ENCODE data around the gene ZNF695. TPM values are rescaled to one million over a fixed set of nuclear protein-coding genes. Genes with fewer than 3 reads are reported as not detected.

ZNF695 gene
- total and polyA plus RNA-seq, 9 of the 15 experiments (the other 6 are each of a cell fraction or from before 2014, with no cell fraction given): 8.7 to 15.2 (median 10.9) TPM

DNA sequence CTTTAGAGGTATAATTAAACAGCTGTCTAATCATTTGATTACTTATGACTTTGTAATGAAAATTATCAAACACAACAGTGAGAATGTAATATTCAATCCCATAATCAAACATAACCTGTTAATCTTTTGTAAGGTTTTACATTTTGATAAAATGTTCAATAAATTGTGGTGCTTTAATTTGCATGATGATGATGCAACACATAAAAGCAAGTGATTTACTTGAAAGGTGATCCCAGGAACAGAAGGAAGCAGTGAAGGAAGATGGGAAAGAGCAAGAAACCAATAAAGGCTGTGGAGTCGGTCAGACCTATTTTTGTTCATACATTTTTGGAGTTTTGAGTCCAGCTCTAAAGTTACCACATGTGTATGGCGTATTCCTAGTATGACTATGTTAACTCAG is 29.6 kb downstream of the ZNF695 start:
- no peak for ATAC-seq
- ChIA-PET CTCF (ENCODE audit: low intra/inter-chr PET ratio) (no interaction called here), POLR2A (no interaction called here)
- H2AFZ ChIP-seq (ENCODE audit: low read depth, low read length): no peak overlapping the region
- no peak overlapping the region for H3K27ac ChIP-seq (ENCODE audit: extremely low read depth, low read depth, low read length)
- no peak overlapping the region for H3K4me3 ChIP-seq
- no peak overlapping the region for H3K9ac ChIP-seq (ENCODE audit: insufficient read depth in 1 of 2, low read depth in 2 of 2, low read length in 2 of 2)
- H3K36me3 ChIP-seq (ENCODE audit: control insufficient read depth, insufficient read depth, low read length): peaks cover 13% of the 10 kb centered on the region
- no peaks in the 10 kb centered on the region for H3K27me3 ChIP-seq (ENCODE audit: control insufficient read depth in 2 of 2, insufficient read depth in 2 of 2, low read length in 2 of 2)
- no peaks in the 10 kb centered on the region for H3K79me2 ChIP-seq (ENCODE audit: control insufficient read depth, insufficient read depth, low read length)
- H4K20me1 ChIP-seq (replicated peaks; ENCODE audit: control insufficient read depth, insufficient read depth, low read length): no peaks in the 10 kb centered on the region
- no peak for DNase-seq (ENCODE audit: extremely low read depth in 1 of 4, low spot score in 3 of 4)
- in situ Hi-C loops (cut with MboI): no loop called here
- FAIRE-seq: peak; percentile 11
- intact Hi-C loops (cut with micrococcal nuclease): no loop called here
- H3K9me3 ChIP-seq (replicated peaks; ENCODE audit: control insufficient read depth, insufficient read depth, low read depth, low read length): peaks cover 27% of the 10 kb centered on the region
- no TSS peak for BruUV-seq (replicated peaks)
- no peaks in the 10 kb centered on the region for H3K9me1 ChIP-seq (ENCODE audit: control insufficient read depth, insufficient read depth, low read length)
- H3K4me2 ChIP-seq (ENCODE audit: insufficient read depth, low read length): no peak overlapping the region
- WGBS (ENCODE audit: insufficient coverage, low coverage, missing lambda C conversion rate): 65% methylated on average over 2 of the region's 2 CpGs
- no peaks in the 10 kb centered on the region for H3K4me1 ChIP-seq (replicated peaks in 1 of 2; ENCODE audit: control insufficient read depth in 2 of 2, insufficient read depth in 2 of 2, low read length in 2 of 2)
- TF ChIP-seq ZNF184 (CRISPR knock-in tag; IDR thresholded peaks at IDR 0.05) (no peak), FUS (optimal IDR thresholded peaks at IDR 0.05; ENCODE audit: low read depth, low read length) (no peak), CHD1 (IDR thresholded peaks at IDR 0.05; ENCODE audit: low read length) (no peak), ETV1 (tag; conservative IDR thresholded peaks at IDR 0.05; ENCODE audit: low read depth) (no peak), TAF9B (IDR thresholded peaks at IDR 0.05; ENCODE audit: partially characterized antibody) (no peak), NFRKB (IDR thresholded peaks at IDR 0.05; ENCODE audit: low read depth) (no peak), ZNF212 (CRISPR knock-in tag; IDR thresholded peaks at IDR 0.05) (no peak), TSC22D4 (tag; IDR thresholded peaks at IDR 0.05) (no peak), CEBPB (tag; IDR thresholded peaks at IDR 0.05) (0 out of 2 replicates have a peak, but pooled peaks have one; percentile 33), CEBPG (CRISPR knock-in tag; IDR thresholded peaks at IDR 0.05) (no peak), CEBPG (tag; conservative IDR thresholded peaks at IDR 0.05 in 1 of 2, IDR thresholded peaks at IDR 0.05 in 1 of 2) (peak; percentile 42 to 81; a peak in 3 of 4 replicates)
- TF ChIP-seq, protein P1, sequence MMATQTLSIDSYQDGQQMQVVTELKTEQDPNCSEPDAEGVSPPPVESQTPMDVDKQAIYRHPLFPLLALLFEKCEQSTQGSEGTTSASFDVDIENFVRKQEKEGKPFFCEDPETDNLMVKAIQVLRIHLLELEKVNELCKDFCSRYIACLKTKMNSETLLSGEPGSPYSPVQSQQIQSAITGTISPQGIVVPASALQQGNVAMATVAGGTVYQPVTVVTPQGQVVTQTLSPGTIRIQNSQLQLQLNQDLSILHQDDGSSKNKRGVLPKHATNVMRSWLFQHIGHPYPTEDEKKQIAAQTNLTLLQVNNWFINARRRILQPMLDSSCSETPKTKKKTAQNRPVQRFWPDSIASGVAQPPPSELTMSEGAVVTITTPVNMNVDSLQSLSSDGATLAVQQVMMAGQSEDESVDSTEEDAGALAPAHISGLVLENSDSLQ (IDR thresholded peaks at IDR 0.05): no peak
- TF ChIP-seq, protein P2, sequence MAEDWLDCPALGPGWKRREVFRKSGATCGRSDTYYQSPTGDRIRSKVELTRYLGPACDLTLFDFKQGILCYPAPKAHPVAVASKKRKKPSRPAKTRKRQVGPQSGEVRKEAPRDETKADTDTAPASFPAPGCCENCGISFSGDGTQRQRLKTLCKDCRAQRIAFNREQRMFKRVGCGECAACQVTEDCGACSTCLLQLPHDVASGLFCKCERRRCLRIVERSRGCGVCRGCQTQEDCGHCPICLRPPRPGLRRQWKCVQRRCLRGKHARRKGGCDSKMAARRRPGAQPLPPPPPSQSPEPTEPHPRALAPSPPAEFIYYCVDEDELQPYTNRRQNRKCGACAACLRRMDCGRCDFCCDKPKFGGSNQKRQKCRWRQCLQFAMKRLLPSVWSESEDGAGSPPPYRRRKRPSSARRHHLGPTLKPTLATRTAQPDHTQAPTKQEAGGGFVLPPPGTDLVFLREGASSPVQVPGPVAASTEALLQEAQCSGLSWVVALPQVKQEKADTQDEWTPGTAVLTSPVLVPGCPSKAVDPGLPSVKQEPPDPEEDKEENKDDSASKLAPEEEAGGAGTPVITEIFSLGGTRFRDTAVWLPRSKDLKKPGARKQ (CRISPR knock-in tag; IDR thresholded peaks at IDR 0.05): no peak
- TF ChIP-seq, protein P3, sequence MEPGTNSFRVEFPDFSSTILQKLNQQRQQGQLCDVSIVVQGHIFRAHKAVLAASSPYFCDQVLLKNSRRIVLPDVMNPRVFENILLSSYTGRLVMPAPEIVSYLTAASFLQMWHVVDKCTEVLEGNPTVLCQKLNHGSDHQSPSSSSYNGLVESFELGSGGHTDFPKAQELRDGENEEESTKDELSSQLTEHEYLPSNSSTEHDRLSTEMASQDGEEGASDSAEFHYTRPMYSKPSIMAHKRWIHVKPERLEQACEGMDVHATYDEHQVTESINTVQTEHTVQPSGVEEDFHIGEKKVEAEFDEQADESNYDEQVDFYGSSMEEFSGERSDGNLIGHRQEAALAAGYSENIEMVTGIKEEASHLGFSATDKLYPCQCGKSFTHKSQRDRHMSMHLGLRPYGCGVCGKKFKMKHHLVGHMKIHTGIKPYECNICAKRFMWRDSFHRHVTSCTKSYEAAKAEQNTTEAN (CRISPR knock-in tag; IDR thresholded peaks at IDR 0.05): no peak
- TF ChIP-seq, protein P4, sequence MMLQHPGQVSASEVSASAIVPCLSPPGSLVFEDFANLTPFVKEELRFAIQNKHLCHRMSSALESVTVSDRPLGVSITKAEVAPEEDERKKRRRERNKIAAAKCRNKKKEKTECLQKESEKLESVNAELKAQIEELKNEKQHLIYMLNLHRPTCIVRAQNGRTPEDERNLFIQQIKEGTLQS (IDR thresholded peaks at IDR 0.05): peak; percentile 73
- TF ChIP-seq, protein P4 (CRISPR knock-in tag; conservative IDR thresholded peaks at IDR 0.05): no peak
- TF ChIP-seq, protein P5, sequence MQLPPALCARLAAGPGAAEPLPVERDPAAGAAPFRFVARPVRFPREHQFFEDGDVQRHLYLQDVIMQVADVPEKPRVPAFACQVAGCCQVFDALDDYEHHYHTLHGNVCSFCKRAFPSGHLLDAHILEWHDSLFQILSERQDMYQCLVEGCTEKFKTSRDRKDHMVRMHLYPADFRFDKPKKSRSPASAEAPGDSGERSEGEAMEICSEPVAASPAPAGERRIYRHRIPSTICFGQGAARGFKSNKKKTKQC (CRISPR knock-in tag; IDR thresholded peaks at IDR 0.05): no peak

Measured in K562 (cell line).